HG02852 (cell line): Measurements from ENCODE around the gene CYB5A.

Experiments used
- ATAC-seq: cut with Tn5 transposase; IDR thresholded peaks from one replicate; pipeline ENCODE4 v1.9.1; 2021; ENCODE audit warnings: mild to moderate bottlenecking, moderate library complexity; ENCODE audit not compliant: unreplicated experiment

The CYB5A gene

DNA sequence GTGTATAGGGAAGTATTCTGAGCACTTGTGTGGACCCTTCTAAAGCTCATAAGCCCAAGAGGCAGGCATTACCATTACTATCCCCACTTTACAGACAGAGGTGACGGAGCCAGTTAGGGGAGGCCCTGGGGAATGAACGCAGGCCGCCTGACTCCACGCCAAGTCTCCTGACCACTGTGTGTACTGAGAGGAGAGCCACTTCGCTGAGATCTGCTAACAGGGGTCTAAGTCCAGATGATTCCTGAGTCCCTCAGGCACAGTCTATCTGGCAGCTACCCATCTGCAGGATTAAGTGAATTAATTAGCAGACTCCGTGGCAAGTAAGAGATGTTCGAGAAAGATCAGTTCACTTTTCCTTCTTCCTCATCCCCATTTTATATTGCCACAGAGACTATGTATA is 13.7 kb downstream of the CYB5A start:
- ATAC-seq, result no peak

DNA sequence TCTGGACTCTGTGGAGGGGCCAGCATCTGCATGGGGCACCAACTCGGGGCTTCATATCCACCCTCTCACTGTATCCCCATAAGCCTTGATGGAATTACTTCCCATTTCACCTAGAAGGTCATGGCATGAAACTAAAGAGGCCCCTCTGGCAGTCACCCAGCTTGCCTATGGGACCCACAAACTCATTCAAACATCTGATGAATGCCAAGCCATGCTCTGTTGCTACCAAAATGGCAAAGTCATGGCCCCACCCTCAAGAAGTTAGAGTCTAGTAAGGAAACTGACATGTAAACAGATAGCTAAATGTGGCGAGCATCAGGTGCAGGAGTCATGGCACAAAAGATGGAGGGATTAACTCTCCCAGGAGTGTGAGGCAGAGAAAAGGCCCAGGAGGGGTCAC is 14.5 kb downstream of the CYB5A start:
- no peak for ATAC-seq

DNA sequence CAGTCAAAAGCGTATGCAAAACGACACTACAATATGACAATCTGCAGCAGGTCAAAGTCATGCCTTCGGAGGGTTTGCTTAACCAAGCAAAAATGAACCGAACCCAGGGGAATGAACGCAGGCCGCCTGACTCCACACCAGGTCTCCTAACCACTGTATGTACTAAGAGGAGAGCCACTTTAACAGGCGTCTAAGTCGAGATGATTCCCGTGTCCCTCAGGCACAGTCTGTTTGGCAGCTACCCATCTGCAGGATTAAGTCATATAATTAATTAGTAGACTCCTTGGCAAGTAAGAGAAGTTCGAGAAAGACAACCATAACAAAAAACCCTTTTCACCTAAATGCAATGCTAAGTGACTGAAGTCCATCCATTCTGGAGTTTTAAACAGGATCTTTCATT is 15.2 kb downstream of the CYB5A start:
- ATAC-seq, result no peak

DNA sequence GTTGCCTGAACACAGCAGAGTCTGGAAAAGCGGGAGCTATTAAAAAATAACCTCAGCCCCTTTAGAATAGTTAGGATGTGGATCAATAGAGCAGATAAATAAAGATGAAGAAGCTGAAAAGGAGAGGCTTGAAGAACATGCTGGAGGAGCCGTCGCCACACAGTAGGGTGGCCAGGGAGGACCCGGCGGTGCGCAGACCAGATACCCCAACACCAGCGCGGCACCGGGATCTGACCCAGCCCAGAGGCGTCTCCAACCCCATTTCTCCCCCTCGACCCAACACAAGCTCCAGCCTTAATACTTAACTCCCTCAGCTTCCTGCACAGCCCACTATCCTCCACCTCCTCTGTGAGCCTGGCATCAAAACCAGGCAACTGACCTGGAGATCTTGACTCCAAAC is 16.0 kb downstream of the CYB5A start:
- ATAC-seq, result no peak

DNA sequence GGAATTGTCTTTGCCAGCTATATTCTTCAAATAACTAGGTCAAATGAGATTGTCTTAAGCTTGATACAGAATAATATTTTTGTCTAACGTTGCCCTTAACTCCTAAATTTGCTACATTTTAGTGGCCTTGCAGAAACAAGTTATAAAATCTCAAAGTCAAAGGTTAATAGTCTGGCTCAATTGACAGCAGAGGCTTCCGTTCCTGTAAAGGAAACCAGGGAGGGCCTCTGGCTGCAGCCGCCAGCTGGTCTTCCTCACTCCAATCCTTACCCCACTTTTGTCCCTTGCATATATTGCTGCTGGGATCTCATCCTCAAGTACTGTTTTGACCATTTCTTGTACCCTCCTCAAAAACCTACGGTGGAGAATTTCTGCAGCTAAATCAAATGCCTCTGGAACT is 17.1 kb downstream of the CYB5A start:
- no peak for ATAC-seq

DNA sequence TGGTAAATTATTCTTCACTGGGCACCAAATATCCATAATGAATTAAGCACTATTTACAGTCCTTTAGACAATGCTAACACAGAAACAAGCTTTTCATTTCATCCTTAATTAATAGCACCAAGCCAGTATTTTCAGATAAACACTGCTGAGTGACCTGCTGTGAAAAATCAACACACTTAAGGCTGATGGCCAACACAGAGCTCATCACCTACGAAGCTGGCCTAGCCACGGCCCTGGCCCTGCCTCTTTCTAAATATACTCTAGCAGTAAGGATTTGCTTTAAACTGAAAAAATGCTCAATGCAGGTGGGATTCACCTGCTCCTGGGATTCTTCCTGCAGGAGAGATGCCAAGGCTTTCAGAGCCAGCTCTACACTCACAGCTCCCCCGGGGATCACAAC is 18.4 kb downstream of the CYB5A start:
- ATAC-seq, result no peak

DNA sequence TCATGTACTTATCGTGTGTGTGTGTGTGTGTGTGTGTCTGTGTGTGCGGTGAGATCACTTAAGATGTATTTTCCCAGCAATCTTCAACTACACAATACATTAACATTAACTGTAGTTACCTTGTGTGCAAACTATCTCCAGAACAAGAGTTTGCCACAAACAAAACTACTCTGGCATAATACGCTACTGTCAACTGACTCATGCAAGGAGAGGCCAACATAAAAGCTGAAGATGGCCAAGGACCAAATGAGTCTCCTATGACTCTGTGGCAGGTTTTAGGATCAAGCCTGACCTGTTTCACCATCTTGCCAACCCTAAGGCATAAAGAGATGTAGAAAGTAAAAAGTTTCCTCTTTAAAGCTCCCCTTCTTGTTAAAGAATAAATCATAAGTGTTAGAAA is 20.1 kb downstream of the CYB5A start:
- no peak for ATAC-seq

DNA sequence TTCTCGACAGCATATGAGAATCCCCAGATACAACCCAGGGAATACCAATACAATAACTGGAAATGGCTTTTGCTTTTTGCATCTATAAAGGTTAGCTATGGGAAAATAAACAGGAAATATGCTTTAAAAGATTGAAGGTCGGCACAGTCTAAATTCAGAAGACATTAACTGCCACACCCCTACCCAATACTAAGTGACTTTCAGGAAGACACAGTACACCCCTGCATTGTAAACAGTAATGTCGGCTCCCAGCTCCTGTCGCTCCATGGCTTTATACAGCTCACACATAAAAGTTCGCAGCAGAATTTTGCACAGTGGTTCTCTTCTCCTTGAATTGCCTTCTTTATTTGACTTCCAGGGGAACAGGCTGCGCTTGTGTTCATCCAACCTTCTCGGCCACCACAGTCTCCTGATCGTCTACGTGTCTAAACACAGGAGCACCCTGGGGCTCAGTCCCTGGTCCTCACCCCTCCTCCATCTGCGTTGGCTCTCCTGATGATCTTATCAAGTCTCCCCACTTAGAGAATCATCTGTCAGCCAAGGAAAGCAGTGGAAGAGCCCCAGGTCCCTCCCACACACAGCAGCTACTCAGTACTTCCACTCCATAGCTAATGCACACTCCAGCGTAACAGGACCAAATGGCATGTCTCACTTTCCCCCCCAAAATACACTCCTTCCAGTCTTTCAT is 22.7 kb downstream of the CYB5A start:
- no peak for ATAC-seq

DNA sequence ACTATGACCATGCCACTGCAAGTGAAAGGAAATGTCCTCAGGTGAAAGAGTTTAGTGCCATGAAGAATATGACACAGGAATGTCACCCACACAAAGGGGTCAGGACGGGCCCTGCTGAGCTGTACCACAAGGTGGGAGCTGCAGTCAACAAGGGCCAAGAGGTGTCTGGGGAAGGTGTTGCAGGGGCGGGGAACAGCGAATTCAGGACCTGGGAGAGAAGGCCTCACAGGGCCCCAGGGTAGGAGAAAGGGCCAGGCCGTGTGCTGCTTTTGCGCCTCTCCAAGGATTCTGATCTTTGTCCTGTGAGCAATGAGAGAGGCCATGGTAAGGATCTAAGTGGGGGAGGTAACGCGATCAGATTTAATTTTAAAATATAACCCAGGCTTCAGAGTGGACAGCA is 23.6 kb downstream of the CYB5A start:
- no peak for ATAC-seq

DNA sequence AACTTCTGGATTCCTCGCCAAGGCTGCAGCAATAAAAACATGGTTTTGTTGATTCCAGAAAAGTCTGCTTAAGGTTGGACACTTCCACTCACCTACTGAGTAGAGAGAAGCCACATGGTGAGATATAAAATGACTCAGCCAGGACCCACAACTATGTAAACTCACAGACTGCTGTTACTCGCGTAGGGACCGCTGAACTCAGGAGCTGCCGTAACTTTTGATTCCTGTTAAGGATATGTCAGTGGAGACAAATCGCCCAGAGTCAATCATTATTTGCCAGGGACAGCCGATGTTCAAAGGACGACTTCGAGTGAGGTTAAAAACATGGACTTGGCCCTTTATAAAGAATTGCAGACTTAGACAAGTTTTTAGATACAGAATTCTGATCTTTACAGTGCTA is 25.6 kb downstream of the CYB5A start:
- ATAC-seq, result no peak

DNA sequence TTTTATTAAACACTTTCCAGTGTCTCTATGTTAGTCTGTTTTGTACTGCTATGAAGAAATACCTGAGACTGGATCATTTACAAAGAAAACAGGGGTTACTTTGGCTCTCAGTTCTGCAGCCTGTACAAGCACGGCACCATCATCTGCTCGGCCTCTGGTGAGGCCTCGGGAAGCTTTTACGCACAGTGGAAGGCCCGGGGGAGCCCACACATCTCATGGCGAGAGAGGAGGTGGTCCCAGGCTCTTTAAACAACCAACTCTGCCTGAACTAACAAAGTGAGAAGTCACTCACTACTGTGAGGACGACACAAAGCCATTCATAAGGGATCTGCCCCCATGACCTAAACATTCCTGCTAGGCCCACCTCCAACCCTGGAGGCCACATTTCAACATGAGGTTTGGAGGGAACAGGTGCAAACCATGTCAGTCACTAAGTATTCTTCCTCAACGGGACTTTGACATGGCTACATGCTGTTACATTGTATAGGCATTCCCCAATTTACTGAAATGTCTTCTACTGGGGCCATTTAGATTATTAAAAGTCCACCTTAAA is 26.1 kb downstream of the CYB5A start:
- ATAC-seq, result no peak

DNA sequence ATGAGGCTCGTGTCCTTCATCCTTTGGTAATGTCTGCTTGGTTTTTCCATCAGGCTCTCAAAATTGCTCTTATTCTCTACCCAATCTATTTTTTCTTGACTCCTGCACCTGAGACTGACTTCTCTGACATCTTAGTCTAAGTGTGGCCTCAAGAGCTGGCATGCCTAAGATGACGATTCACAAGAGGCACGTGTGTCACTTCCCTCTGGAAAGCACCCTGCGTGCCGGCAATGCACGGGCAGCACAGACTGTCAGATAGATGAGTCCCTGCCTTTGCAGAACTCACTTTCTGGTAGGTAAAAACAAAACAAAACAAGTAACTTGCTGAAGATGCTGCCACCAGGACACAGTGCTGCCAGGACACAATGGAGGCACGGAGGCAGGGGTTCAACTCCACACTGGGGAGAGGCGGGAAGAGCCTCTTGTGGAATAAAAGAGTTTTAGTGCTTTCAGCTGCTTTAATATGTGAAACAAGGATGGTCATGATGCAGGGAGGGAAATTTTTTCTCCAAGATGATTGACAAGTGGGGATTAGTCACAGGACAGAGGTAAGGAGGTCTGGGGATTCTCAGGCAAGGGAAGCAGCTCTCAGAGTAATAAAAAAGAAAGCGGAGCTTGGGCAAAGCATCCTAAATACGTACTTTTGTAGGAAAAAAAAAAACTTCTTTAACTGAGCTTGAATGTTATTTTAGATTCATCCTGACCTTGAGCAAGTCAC is 27.3 kb downstream of the CYB5A start:
- ATAC-seq, result peak; percentile 95

DNA sequence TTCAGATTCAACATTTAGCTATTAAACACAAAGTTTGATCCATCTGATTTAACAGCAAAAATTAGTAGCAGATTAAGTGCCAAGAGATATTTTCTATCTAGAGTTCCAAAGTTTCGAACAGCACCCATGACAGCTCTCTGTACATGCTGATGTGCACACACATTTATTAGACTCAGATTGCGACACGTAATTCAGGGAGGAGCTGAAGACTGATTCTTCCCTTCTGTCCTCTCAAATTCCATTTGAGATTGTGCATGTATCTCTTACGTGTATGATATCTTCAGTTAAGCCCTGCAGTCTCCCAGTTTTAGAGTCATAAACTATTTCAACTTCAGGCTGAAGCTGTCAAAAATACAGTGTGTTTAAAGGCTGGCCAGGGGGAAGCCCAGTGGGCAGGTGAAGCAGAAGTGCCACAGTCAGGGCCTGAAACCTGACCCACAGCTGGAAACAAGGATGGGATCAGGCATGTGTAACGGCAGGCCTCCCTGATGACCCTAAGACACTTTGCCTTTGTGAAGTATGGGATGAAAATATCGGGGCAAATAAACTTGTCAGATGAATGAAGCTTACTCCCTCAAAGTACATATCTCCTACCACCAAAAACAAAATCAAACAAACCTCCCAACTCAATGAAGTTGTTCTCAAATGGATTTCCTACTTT is 30.6 kb downstream of the CYB5A start:
- ATAC-seq, result no peak

DNA sequence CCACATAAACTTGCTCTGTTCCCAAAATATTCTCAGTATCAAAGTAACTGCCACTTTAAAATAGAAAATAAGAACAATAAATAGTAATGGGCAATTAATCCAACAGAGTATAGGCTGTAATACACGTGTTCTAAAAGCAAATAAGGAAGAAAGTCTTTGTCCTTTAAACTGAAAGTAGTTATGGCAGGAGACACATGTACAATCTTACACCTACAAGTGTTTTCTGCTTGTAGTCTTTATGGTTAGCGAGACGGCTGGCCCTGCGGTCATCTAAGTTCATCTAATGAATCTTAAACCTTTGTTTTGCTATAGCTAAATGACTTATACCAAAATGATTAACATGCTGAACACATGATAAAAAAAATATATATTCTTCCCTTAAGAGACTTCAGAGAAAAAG is 32.4 kb downstream of the CYB5A start:
- ATAC-seq, result no peak

DNA sequence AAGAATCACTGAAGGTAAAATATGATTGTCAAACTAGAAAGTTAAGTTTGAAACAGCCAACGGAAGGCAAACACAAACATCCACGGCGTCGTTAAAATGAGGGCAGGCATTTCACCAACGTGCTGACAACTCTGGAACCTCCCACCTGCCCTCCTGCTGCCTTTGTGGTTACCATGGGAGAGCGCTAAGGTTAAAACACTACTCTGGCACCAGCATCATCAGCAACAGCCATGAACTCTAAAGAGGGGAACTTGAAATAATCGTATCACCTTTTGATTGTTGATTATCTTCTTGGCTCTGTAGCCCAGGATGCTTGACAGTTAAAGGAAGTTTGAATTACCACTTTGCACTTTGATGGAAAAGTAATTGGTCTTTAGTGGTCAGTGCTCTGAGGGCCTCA is 34.7 kb downstream of the CYB5A start:
- ATAC-seq, result no peak

DNA sequence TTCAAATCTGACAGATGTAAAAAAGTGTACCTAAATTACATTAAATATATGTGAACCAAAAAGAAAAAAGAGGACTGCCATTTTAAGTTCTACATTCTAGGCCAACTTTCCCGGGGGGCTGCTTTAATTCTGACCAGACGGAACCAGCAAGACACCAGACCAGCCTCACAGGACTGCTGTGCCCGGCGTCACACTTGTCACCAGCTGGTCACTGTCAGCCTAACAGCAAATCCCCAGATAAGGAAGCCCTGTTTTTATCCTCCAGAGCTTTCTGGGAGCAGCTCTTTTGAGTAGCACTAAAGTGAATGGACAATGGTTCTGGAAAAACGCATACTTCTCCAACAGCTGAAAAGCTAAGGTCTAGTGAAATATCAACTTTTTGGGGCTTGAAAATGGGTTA is 35.6 kb downstream of the CYB5A start:
- ATAC-seq, result no peak

DNA sequence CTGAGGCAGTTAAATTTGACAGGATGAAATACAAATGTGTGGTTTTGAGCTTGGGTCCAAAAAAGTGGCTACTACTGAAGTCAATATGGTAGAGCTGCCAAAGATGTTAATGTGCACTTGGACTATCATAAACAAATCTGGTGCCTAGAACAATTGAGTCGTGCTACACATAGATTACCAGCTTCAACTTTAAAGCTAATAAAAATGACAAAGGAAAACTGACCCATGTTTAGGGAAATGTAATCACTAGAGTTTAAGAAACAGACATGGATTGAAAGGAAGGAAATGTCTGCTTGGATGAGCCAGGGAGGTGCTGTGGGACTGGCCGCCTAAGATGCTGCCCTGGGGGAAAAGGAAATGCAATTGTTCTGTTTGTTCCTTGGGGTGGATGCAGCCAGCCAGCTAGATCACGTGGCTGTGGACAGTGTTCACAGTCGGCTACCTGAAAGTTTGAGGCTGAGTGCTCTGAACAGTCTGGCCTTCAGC is 36.6 kb downstream of the CYB5A start:
- no peak for ATAC-seq

DNA sequence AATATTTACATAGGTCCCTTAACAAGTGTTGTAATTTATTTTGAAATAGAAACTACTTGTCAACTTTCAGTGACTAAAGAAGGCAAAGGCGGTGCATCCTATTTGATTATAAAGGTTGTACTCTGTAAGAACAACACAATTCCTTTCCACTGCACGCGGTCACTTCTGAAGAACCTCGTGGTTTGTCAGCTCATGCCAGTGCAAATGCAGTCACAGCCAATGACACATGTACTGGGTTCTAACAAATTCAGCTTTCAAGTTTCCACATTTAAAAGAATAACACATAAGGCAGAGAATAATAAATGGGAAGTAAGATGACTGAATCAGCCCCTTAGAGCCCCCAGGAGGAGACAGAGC is 39.7 kb downstream of the CYB5A start:
- ATAC-seq, result no peak

DNA sequence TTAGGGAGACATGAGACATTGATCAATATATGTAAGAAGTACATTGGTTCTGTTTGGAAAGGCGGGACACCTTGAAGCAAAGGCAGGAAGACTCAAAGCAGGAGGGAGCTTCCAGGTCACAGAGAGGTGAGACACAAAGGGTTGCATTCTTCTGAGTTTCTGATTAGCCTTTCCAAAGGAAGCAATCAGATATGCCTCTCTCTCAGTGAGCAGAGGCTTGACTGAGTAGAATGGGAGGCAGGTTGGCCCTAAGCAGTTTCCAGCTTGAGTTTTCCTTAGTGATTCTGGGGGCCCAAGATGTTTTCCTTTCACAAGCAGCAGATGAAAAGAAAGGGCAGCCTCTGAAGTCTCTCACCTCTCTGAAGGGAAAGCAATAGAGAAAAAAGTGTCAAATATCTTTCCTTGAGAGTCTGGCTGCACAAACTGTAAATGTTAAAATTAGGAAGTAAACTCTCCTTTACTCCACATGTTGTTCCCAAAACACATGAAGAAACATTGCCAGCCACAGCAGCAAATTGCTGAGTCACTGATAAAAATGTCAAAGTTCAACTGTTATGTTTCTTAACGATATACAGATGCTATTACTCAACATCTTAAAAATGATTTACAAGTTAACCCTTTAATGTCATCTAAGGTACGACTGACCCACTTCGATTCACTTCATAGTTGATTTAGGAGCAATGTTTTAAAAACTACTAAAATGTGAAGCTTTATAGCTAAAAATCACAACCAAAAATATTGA is 40.3 kb downstream of the CYB5A start:
- no peak for ATAC-seq

DNA sequence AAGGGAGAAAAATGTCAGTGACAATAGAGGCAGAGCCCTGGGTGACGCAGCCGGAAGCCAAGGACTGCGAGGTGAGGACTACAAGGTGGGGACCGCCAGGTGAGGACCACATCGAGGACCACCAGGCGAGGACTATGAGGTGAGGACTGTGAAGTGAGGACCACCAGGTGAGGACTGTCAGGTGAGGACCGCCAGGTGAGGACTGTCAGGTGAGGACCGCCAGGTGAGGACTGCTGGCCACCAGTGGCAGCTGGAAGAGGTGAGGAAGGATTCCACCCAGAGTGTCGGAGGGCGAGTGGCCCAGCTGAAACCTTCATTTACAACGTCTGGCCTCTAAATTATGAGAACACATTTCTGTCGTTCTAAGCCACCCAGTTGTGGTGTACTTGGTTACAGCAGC is 41.6 kb downstream of the CYB5A start:
- ATAC-seq, result no peak
